Ecto neural progenitor cell (in vitro differentiated cells): ENCODE data around the gene TNS3.

Experiments used
- DNase-seq: peaks from one replicate; pipeline ENCODE4 v3.0.0-alpha.2; 2018; ENCODE audit warnings: low spot score

Gene TNS3

DNA sequence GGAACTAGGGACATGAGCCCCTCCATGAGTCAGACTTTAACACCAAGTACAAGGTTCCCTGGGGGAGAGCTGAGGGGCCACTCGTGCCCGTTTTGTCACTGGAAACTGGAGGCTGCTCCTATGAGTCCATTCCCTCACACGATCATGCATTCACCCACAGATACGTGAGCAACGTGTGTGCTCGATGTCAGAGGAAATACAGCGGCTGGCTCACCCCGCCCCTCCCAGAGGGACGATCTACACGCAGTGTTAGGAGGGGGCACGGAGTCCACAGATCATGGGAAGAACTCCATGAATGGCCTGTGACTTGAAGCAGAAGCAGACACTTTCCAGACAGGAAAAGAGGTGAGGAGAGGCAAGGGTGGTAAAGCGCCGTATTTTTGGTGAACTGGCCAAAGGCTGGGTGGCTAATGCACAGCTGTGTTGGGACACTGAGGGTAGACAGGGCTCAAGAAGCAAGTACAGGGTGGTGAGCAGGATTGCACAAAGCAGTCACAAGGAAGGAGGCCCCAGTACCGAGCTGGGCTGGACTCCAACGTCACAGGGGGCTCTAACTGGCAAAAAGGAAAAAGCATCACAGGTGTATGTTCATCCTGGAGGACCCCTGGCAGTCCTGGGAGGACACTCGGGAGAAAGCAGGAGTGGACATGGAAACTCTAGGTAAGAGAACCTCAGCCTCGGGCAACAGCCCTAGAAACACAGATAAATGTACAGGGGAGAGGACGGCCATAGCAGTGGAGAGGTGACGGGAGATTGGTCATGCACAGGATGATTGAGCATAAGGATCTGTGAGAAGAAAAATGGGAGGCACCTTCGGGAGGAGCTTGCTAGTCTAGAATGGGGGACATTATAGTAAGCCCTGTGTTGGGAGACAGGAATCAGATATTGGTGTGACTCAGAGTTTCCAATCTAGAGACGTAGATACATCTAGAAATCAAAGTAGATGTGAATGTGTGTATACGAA lies 41.2 kb downstream of the TNS3 start:
- no peak for DNase-seq

DNA sequence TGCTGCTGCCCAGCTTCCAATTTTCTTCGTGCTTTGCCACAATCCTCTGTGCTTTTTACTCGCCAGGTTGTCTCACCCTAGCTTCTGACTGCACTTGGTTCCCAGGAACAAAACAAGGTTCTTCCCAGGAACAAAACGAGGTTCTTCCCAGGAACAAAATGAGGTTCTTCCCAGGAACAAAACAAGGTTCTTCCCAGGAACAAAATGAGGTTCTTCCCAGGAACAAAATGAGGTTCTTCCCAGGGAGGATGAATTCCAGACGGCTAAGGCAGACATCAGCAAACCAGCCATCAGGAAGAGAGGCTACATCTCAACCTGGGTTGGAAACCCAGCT lies 41.9 kb downstream of the TNS3 start:
- DNase-seq, result no peak

DNA sequence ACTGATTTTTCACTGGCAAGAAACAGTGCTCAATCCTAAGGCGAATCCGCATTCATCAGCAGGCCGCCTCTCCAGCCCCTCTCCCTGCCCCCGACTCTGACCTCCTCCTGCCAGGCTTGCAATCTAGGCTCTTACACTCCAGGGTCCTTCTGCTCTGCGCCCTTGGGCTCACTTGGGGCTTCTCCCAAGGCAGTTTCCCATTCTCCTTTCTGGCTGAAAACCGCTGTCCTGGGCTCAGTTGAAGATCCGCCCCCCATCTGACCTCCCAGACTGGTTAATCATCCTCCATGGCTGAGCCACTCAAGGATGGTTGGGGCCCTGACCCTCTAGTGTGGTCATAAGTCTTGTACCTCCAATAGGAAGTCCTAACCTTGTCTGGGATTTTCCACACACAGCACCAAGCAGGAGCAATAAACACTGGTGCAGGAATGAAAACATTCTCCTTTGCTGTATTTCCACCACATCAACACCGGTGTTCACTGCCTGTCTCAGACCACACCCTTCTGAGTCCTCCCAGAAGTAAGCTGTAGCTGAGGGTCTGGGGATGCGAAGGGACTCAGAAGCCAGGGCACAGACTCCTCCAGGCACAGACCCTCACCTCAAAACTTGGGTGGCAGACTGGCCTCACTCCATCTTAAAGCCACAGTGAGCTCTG lies 42.4 kb downstream of the TNS3 start:
- DNase-seq, result no peak

DNA sequence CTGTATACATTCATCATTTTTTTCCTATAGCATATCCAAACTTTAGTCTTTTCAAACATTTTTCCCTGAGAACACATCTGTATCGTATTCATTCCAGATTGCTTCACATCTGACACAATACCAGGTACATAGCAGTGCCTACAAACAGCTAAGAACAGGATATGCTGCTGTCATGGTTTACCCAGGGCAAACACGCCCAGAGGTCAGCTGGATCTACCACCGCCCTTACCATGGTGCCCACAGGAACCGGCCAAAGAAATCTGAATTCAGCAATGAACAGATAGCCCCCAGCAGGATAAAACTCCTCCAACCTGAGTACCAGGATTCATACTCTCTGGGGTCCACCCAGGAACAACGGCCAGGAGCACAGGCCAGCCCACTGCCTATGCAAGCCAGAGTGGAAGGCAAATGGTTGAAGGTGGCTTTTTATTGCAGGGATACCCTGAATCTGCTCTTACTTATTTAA lies 43.0 kb downstream of the TNS3 start:
- DNase-seq, result no peak

DNA sequence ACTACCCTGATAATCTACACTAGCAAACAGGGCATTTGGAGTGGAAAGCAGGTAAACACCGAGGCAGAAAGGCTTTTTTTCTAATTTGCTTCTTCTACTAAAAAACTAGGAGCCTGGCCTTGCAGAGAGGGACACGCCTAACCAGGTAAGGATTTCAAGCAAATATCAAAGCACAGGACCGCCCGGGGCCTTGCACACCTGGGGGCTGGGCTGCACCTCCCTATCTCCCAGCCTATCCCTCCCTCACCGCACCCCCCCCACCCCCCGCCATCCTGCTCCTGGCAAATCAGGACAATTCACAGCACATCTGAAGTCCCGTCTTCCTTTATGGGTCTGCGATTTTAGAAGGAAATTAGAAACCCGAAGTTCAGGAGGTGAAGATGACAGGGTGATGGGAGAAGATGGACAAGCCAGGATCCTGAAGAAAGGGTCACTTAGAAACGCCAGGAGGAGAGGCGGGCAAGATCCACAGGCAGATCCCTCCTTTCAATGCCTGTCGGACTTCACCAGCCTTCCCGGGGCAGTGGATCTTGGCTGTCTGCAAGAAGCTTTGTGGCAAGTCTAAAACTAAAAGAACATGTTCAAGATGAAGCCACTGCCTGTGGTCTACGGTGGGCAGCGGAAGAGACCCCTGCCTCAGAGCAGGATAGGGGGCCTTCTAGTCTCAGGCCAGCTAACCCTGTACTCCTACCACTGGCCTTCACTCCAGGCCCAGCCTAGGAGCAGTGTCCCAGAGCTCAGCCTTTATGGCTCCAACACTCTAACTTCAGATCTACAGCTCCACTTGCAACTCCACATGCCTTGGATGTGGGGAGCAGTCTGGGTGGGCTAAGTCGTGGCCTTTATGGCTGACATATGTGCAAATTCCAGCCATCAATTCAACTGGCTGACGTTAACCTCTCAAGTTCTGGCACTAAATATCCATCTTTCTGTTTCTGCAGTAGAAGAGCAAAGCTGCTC lies 43.9 kb downstream of the TNS3 start:
- DNase-seq, result no peak

DNA sequence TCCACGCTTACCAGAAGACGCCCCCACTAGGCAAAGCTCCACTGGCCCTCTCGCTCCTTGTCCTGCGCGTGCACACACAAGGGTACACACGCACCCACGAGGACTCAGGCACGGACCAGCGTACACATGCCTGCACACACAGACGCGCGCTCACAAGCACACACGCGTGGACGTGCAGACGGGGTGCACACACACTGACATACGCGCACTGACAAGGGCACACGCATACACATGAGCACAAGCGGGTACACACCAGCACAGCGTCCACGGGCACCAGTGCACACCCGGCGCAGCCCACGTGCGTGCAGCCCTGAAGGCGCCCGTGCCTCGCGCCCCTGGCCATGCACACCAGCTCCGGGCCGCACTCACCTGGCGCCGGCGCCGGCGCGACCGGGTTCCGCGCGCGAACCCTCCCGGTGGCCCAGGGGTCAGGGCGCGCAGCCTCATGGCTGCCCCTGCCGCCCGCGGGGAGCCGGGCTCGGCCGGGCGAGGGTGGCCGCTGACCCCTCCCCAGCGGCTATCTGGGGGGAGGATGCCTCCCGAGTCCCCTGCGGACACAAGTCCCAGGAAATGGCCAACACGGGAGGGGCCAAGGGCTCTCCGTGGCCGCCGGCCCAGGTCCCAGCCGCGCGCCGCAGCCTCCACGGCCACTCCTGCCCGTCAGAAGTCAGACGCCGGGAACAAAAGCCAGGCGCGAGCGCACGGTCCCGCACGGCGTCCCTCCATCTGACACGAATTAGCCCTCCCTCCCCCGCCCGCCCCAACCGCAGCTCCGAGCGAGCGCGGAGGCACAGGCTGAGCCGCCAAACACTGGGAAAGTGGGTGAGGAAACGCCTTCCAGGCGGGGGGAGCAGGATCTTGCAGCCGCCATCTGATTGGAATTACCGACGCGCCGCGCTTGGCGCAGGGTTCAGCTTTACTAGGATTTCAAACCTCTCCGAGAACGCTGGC lies 45.0 kb downstream of the TNS3 start:
- peak; percentile 79 for DNase-seq

DNA sequence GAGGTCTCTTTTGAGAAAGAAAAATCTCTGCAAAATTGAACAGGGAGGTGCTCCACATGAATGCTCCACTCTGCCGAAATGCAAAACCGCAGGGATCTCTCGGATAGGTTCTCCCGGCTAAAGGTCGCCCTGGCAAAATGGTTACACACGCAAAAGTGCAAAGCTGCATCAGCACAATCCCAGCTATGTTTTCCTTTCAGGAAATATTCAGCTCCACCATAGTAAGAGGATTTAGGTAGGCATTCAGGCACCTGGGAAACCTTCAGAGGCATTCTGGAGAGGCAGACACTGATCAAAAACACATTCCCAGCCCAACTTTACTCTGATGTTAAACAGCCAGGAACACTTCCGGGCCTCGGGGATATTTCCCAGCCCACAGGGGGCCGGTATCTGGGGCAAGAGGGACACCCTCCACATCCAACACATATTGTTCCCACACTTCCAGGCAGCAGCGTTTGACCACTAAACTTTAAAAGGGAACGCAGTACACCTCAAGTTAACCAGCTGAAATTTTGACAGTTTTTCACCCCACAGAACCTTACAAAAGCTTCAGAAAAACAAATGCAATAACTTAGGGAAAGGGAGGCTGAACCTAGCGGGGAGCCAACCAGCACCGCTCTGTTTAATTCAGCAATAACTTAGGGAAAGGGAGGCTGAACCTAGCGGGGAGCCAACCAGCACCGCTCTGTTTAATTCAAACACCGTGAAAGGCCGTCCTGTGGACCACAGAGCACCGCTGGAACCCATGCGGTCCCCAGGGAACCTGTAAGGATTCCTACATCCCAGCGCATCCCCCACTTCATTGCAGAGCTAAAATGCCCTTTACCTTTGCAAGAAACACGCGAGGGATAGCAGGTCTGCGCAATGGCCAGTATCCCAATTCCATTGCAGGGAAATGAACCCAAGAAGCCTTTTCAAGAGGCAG lies 45.9 kb downstream of the TNS3 start:
- DNase-seq, result peak; percentile 54

DNA sequence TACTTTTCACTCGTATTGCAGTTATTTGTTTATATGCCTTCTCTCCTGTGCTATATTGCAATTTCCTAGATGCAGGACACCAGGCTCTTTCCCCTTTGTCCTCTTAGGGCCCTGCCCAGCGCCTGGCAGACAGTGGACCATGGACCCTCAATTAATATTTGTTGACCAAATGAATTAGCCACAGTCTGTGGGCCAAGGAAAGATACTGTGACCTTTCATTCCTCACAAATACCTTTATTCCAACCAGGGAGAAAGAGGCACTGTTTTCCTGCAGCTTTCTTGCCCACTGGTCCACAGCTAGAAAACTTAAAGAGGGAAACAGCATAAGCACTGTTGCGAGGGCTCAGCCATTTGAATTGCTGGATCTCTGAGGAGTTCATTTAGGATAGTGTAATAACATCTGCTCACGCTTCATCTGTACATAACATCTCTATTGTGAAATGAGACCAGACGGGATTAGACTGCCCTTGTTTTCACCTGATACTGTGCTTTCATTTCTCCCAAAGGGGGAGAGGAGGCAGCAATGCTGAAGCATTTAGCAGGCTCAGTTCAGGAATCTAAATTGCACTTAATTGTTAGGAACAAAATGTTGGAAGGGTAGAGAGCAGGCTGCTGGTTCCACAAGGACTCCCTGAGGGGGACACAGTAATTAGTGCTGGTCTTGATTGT lies 46.7 kb downstream of the TNS3 start:
- peak; percentile 43 for DNase-seq

DNA sequence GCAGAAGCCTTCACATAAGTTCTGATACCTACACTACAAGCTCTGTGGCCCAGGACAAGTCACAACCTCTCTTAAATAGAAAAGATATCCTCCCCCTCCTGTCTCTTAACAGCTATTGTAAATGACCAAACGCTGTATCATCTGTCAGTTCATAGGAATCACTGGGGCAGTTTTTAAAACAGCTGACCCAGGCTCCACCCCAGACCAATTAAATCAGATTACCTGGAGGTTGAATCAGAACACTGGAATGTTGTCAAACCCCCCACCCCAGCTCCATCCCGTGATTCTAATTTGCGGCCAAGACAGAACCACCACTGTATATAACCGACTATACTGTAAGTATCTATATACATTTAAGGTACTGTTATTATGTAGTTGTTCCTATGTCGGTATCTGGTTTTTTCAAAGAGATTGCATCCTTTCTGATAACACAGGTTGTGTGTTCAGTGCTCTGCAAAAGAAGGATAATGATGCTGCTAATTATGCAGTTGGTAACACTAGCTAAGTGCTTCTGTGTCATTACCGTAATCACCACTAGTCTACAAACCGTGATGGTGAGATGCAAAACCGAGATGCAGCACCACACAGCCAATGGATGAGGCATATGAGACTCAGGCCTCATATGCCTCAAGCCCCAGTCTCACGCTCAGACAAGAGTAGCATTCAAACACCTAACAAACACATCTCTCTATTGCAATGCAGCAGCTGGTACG lies 47.4 kb downstream of the TNS3 start:
- DNase-seq, result peak; percentile 44

DNA sequence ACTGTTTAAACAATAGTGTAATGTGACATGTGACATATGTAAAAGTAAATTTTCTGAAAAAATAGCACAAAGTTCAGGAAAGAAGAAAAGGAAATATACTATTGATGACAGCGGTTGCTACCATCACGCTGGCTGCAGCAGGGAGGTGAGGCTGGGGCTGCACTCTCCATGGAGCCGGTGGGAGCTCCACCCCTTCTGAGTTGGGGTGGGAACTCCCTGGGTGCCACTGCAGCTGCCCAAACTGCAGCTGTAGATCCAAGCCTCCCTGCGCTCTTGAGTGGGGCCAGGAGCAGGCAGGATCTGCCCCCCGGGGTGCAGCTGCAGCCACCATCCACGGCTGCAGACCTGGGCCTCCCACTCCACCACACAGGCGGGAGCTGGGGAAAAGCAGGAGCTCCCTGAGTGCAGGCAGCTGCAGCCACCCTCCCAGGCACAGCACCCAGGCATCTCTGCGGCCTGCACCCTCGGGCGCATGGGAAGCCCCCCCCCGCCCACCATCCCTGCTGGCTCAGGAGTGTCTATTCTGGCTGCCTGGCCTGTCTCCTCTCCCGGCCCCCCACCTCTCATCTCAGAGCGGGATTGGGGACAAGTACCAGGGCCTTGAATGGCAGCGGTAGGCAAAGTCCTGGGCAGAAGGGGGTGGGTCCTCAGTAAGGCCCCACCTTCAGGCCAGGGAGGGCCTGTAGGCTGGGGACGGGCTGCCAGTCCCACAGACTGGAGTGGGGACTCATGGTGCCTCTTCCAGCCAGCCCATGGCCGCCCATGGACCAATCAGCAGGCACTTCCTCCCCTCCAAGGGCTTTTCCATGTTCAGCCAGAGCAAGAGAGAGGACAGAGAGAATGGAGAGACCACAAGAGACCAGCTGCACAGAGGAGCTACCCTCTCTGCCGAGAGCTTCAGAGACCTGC lies 50.1 kb downstream of the TNS3 start:
- DNase-seq, result no peak

DNA sequence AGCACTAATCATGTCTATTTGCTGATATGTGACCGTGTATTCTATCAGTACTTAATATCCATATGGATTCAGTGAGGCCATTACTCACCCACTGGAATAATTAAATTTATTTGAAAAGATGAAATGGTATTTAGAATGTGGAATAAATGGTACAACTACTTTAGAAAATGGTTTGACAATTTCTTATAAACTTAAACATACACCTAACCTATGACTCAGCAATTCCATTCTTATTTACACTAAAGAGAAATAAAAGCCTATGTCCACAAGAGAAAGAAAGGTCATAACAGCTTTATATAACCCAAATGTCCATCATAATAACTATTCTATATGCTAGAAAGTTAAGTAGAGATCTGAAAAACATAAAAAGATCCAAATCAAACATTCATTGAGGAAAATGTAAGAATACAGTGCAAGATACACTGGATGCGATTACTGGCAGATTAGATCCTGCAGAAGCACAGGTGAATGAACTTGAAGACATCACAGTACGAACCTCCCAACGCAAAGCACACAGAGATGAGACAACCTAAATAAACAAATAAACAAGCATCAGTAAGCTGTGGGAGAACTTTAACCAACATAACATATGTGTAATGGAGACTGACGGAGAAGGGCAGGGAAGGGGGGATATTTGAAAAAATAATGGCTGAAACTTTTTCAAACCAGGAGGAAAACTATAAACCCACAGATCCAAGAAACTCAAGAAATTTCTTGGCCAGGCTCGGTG lies 51.9 kb downstream of the TNS3 start:
- DNase-seq, result no peak

DNA sequence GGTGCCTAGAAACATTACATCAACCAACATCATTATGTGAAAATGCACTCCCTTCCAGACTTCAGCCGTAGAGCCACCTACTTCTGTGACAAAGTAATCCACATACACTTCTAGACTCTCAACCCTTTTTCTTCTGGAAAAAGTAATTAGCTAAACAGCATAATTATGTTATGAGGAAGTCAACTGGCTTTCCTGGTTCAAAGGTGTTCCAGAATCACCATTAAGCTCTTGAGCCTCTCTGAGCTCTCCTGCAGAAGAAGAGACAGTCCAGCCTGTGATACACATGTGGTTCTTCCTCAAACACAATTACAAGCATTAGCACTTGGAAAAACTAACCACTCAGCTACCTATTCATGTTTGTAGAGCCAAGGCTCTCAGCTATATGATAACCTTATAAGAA lies 52.5 kb downstream of the TNS3 start:
- DNase-seq, result no peak

DNA sequence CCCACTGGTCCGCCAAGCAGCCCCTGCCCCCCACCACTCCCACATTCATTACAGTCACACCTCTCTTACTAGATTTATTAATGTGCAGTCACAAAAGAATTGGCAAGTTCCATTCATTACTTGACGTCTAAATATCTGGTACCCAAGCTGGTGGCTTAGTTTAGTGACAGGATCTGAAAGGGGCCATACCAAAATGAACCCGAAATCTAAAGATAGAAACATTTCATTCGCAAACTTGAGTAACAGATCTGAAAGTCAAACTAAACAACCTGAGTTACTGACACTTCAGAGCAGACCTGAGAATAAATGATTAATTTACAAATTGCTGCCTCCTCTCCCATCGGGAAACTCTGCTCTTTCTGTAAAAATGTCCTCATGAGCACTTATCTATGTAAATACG lies 53.4 kb downstream of the TNS3 start:
- DNase-seq, result no peak

DNA sequence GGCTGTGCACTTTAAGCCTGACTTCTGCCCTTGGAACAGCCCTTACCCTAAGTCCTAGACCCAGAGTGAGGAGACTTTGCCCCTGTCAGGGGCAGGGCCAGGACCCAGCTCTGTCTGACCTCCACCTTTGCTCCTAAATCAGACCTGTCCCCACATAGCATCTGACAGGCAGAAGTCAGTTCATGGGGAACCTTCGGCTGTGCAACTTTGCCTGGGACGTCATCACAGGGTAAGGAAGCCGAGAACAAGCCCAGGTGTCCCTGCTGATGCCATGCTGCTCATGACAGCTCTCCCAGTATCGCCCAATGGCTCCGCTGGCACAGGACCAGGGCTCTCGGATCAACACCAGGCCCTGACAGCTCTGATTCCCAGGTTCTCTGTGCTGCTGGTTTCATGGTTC lies 55.4 kb downstream of the TNS3 start:
- DNase-seq, result no peak

DNA sequence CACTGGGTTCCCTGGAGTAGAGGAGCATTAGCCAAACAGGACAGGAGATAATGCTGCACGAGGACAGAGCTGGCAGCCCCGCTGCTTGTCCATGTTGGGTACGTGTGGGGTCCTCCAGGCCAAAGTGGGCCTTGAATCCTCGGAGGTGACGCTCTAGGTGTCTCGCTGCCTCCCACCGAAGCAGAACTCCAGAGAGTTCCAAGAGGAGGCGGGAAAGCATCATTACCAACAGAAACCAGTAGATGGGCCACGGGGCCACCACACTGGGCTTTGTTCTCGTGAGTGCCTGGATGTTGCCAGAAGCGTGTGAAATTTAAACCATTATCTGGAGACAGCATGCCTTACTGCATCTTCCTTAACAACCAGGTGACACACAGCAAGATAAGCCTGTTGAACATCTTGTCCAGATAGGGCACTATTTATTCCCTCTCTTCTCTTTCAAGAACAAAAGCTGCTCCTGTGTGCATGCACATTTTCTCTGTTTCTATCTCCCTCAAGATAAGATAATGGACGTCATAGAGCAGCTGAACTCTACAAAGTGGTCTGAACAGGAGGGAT lies 56.8 kb downstream of the TNS3 start:
- no peak for DNase-seq

DNA sequence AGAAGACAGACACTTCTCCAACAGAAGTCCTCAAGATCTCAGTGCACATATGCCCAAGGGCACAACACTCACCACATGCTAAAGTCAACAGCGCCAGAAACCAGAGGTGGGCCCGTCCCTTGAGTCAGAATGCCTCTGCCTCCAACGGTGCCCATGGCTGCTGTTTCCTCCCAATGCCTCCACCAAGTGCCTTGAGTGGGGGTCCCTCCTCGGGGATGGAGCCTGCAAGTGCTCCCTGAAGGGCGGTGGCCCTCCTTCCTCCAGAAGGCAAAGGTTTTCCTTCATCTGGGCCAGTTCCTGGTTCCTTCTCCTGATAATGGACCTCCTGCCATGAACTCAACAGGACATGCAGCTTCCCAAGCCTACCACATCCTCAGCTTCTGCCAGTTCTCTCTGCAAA lies 58.5 kb downstream of the TNS3 start:
- DNase-seq, result no peak
